ENCODE results near the gene PEPD. TPM values are rescaled to one million over a fixed set of nuclear protein-coding genes. Genes with fewer than 3 reads are reported as not detected.

Gene PEPD
- total RNA-seq, 1 experiment from 2014 or later: 40.5 TPM

GRCh38 chr19:33348301-33349010, 173.1 kb downstream of the PEPD start:
- TF ChIP-seq CEBPB (IDR thresholded peaks at IDR 0.05; ENCODE audit: low read depth): no peak
- no peak for TF ChIP-seq YY1 (IDR thresholded peaks at IDR 0.05; ENCODE audit: extremely low read depth, insufficient replicate concordance, low read depth, low read length)
- TF ChIP-seq JUND (IDR thresholded peaks at IDR 0.05): no peak
- TF ChIP-seq EZH2 (IDR thresholded peaks at IDR 0.05): no peak
- no peak for TF ChIP-seq TCF7L2 (IDR thresholded peaks at IDR 0.05; ENCODE audit: borderline replicate concordance, extremely low read depth, insufficient read depth, insufficient read length)
- TF ChIP-seq, protein P1, sequence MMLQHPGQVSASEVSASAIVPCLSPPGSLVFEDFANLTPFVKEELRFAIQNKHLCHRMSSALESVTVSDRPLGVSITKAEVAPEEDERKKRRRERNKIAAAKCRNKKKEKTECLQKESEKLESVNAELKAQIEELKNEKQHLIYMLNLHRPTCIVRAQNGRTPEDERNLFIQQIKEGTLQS (IDR thresholded peaks at IDR 0.05): no peak
- TF ChIP-seq SRF (IDR thresholded peaks at IDR 0.05; ENCODE audit: low read depth): no peak
- no peak for TF ChIP-seq ZNF274 (IDR thresholded peaks at IDR 0.05; ENCODE audit: low read depth, low read length)
- no peak for TF ChIP-seq POLR2AphosphoS5 (IDR thresholded peaks at IDR 0.05; ENCODE audit: low read depth, low read length)
- TF ChIP-seq, protein P2, sequence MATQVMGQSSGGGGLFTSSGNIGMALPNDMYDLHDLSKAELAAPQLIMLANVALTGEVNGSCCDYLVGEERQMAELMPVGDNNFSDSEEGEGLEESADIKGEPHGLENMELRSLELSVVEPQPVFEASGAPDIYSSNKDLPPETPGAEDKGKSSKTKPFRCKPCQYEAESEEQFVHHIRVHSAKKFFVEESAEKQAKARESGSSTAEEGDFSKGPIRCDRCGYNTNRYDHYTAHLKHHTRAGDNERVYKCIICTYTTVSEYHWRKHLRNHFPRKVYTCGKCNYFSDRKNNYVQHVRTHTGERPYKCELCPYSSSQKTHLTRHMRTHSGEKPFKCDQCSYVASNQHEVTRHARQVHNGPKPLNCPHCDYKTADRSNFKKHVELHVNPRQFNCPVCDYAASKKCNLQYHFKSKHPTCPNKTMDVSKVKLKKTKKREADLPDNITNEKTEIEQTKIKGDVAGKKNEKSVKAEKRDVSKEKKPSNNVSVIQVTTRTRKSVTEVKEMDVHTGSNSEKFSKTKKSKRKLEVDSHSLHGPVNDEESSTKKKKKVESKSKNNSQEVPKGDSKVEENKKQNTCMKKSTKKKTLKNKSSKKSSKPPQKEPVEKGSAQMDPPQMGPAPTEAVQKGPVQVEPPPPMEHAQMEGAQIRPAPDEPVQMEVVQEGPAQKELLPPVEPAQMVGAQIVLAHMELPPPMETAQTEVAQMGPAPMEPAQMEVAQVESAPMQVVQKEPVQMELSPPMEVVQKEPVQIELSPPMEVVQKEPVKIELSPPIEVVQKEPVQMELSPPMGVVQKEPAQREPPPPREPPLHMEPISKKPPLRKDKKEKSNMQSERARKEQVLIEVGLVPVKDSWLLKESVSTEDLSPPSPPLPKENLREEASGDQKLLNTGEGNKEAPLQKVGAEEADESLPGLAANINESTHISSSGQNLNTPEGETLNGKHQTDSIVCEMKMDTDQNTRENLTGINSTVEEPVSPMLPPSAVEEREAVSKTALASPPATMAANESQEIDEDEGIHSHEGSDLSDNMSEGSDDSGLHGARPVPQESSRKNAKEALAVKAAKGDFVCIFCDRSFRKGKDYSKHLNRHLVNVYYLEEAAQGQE (IDR thresholded peaks at IDR 0.05; ENCODE audit: low read depth): no peak
- no peak for TF ChIP-seq CBX3 (IDR thresholded peaks at IDR 0.05; ENCODE audit: low read depth)
- TF ChIP-seq ELF1 (IDR thresholded peaks at IDR 0.05; ENCODE audit: borderline replicate concordance, low read depth): no peak
- no peak for TF ChIP-seq EZH2phosphoT487 (IDR thresholded peaks at IDR 0.05; ENCODE audit: borderline replicate concordance)
- TF ChIP-seq POLR2A (IDR thresholded peaks at IDR 0.05; ENCODE audit: borderline replicate concordance, extremely low read depth, insufficient read depth, insufficient read length): no peak
- no peak for TF ChIP-seq MAX (IDR thresholded peaks at IDR 0.05)
- TF ChIP-seq RAD21 (IDR thresholded peaks at IDR 0.05; ENCODE audit: low read depth): no peak
- TF ChIP-seq SP1 (IDR thresholded peaks at IDR 0.05; ENCODE audit: low read depth): no peak
- no peak for TF ChIP-seq SIN3A (IDR thresholded peaks at IDR 0.05; ENCODE audit: low read depth)
- H3K79me2 ChIP-seq (ENCODE audit: insufficient read depth, low read length): no peaks in the 10 kb centered on the region
- ChIA-PET POLR2A (no interaction called here), RAD21 (ENCODE audit: low non-redundant PET in 1 of 2, low total read pairs in 2 of 2, uncharacterized antibody in 2 of 2, unreplicated experiment in 2 of 2) (no interaction called here), CTCF (no interaction called here)
- no peaks in the 10 kb centered on the region for H4K20me1 ChIP-seq (ENCODE audit: insufficient read depth)
- no peaks in the 10 kb centered on the region for H3K9me3 ChIP-seq (ENCODE audit: control insufficient read depth in 1 of 2, insufficient read depth in 1 of 2, low read depth in 1 of 2, low read length in 2 of 2)
- no peak overlapping the region for H3K4me3 ChIP-seq (replicated peaks in 1 of 2; ENCODE audit: low read depth in 1 of 2, low read length in 2 of 2)
- ATAC-seq: no peak
- H3K4me2 ChIP-seq (ENCODE audit: low read length): no peak overlapping the region
- no peaks in the 10 kb centered on the region; a peak in 1 of 4 replicates for H3K4me1 ChIP-seq (ENCODE audit: control insufficient read depth in 1 of 2, insufficient read depth in 2 of 2, low read length in 2 of 2)
- H3K9ac ChIP-seq (ENCODE audit: low read length): no peak overlapping the region
- DNase-seq (ENCODE audit: low read depth, low spot score): no peak
- peaks cover 16% of the 10 kb centered on the region; the same call in 1 of the 2 replicates for H3K27me3 ChIP-seq (ENCODE audit: insufficient read depth, low read length)
- H3K9me2 ChIP-seq (ENCODE audit: insufficient read depth): no peaks in the 10 kb centered on the region
- intact Hi-C loops (cut with micrococcal nuclease): no loop called here
- H2AFZ ChIP-seq (ENCODE audit: low read depth, low read length, poor library complexity, severe bottlenecking): no peak overlapping the region
- H3K27ac ChIP-seq (ENCODE audit: low read depth, low read length): no peak overlapping the region
- H3K36me3 ChIP-seq (ENCODE audit: control insufficient read depth in 1 of 2, insufficient read depth in 2 of 2, low read length in 2 of 2): no peaks in the 10 kb centered on the region
- BruUV-seq (replicated peaks): no TSS peak

Data from HCT116 (cell line).